Activated naive CD4-positive, alpha-beta T cell treated with anti-CD3 and anti-CD28 coated beads, Interleukin-2, amount 50 U/mL, for 72 hours (primary cell): ENCODE results near the gene TRRAP. TPM values are rescaled to one million over a fixed set of nuclear protein-coding genes. Genes with fewer than 3 reads are reported as not detected.
A peak's percentile ranks its signal among the peaks of the same experiment; 100 is the strongest.

ENCODE experiments used
- ATAC-seq, 2 donors: fragments of 150-1000 bp; cut with Tn5 transposase; 2 replicates each; pipeline ENCODE4 v1.10.0; 2021; ENCODE audit warnings: mild to moderate bottlenecking in 2 of 2, moderate library complexity in 2 of 2
- DNase-seq, 2 donors: peaks; one replicate each; pipeline ENCODE4 v3.0.0; 2021 to 2022; ENCODE audit warnings: low spot score in 2 of 2
- H3K27ac Mint-ChIP-seq, 2 donors: one replicate each; pipeline ENCODE4 v1.8.0; 2022; ENCODE audit warnings: mild to moderate bottlenecking in 2 of 2, mixed read lengths in 2 of 2
- H3K36me3 Mint-ChIP-seq, 2 donors: one replicate each; pipeline ENCODE4 v1.8.0; 2022; ENCODE audit warnings: mixed read lengths in 2 of 2
- H3K9me3 Mint-ChIP-seq, 2 donors: one replicate each; pipeline ENCODE4 v1.8.0; 2022; ENCODE audit warnings: mixed read lengths in 2 of 2
- total RNA-seq, 2 donors: library from RNA; stranded (reverse); gene quantifications; one replicate each; pipeline ENCODE4 v1.2.3, GENCODE V29; 2022

Gene TRRAP
- total RNA-seq, 2 donors from 2014 or later, result 49.8 to 58.3 TPM

GRCh38 chr7:98949336-98950044 is 71.2 kb downstream of the TRRAP start:
- Mint-ChIP-seq H3K9me3 (no peaks in the 10 kb centered on the region), H3K36me3 (peaks cover 17 to 23% of the 10 kb centered on the region in 2 donors), H3K27ac (peak overlapping the region in 1 of 2 donors; percentile 48)
- ATAC-seq (no peak), DNase-seq (no peak)

GRCh38 chr7:98955992-98956391 is 77.7 kb downstream of the TRRAP start:
- H3K36me3 Mint-ChIP-seq, result peaks cover 24 to 41% of the 10 kb centered on the region in 2 donors
- H3K27ac Mint-ChIP-seq, result no peak overlapping the region
- ATAC-seq (no peak), DNase-seq (no peak)
- H3K9me3 Mint-ChIP-seq, result no peaks in the 10 kb centered on the region

- no peak overlapping the region for H3K27ac Mint-ChIP-seq
- ATAC-seq, result no peak
- peaks cover 22 to 41% of the 10 kb centered on the region in 2 donors for H3K36me3 Mint-ChIP-seq
- H3K9me3 Mint-ChIP-seq, result no peaks in the 10 kb centered on the region
- no peak for DNase-seq
Measured at GRCh38 chr7:98956469-98956868, 78.1 kb downstream of the TRRAP start.

GRCh38 chr7:98956937-98957336 is 78.6 kb downstream of the TRRAP start:
- ATAC-seq, result no peak
- Mint-ChIP-seq H3K36me3 (peaks cover 17 to 41% of the 10 kb centered on the region in 2 donors), H3K27ac (peak overlapping the region in 1 of 2 donors; percentile 2), H3K9me3 (no peaks in the 10 kb centered on the region)
- no peak for DNase-seq

GRCh38 chr7:98957766-98958165 is 79.4 kb downstream of the TRRAP start:
- DNase-seq (no peak), ATAC-seq (no peak)
- Mint-ChIP-seq H3K27ac (peak overlapping the region in 1 of 2 donors; percentile 58), H3K9me3 (no peaks in the 10 kb centered on the region), H3K36me3 (peaks cover 11 to 38% of the 10 kb centered on the region in 2 donors)

GRCh38 chr7:98958968-98959367 is 80.6 kb downstream of the TRRAP start:
- no peak overlapping the region for H3K27ac Mint-ChIP-seq
- DNase-seq, result no peak

GRCh38 chr7:98963305-98963704 is 85.0 kb downstream of the TRRAP start:
- Mint-ChIP-seq H3K36me3 (peaks cover 18 to 19% of the 10 kb centered on the region in 2 donors), H3K27ac (peak overlapping the region in 1 of 2 donors; percentile 36), H3K9me3 (no peaks in the 10 kb centered on the region)
- ATAC-seq (no peak), DNase-seq (no peak)

More at GRCh38 chr7:98958968-98959367, 80.6 kb downstream of the TRRAP start:
- ATAC-seq, result no peak
- H3K9me3 Mint-ChIP-seq, result no peaks in the 10 kb centered on the region
- peaks cover 11 to 34% of the 10 kb centered on the region in 2 donors for H3K36me3 Mint-ChIP-seq

GRCh38 chr7:98964596-98964995 is 86.3 kb downstream of the TRRAP start:
- peaks cover 11 to 25% of the 10 kb centered on the region in 2 donors for H3K36me3 Mint-ChIP-seq
- no peak for DNase-seq
- ATAC-seq, result no peak
- H3K9me3 Mint-ChIP-seq, result no peaks in the 10 kb centered on the region
- peak overlapping the region in 1 of 2 donors; percentile 68 for H3K27ac Mint-ChIP-seq

GRCh38 chr7:98968621-98969020 is 90.3 kb downstream of the TRRAP start:
- no peak for ATAC-seq
- Mint-ChIP-seq H3K9me3 (no peaks in the 10 kb centered on the region), H3K27ac (no peak overlapping the region), H3K36me3 (peaks cover 8 to 33% of the 10 kb centered on the region in 2 donors)
- no peak for DNase-seq

- DNase-seq (no peak), ATAC-seq (no peak)
- peaks cover 16 to 36% of the 10 kb centered on the region in 2 donors for H3K36me3 Mint-ChIP-seq
- no peaks in the 10 kb centered on the region for H3K9me3 Mint-ChIP-seq
- H3K27ac Mint-ChIP-seq, result peak overlapping the region in 1 of 2 donors; percentile 32
Measured at GRCh38 chr7:98969386-98969785, 91.1 kb downstream of the TRRAP start.

GRCh38 chr7:98970016-98970615 is 91.8 kb downstream of the TRRAP start:
- Mint-ChIP-seq H3K27ac (peak overlapping the region; percentile 7 to 14), H3K36me3 (peaks cover 16 to 34% of the 10 kb centered on the region in 2 donors), H3K9me3 (no peaks in the 10 kb centered on the region)
- peak in 1 of 2 donors; percentile 26 for ATAC-seq
- no peak for DNase-seq

- Mint-ChIP-seq H3K9me3 (no peaks in the 10 kb centered on the region), H3K36me3 (peaks cover 11 to 41% of the 10 kb centered on the region in 2 donors), H3K27ac (no peak overlapping the region)
- ATAC-seq (no peak), DNase-seq (no peak)
Measured at GRCh38 chr7:98970805-98971204, 92.5 kb downstream of the TRRAP start.

- no peak for DNase-seq
- peaks cover 11 to 40% of the 10 kb centered on the region in 2 donors for H3K36me3 Mint-ChIP-seq
- no peaks in the 10 kb centered on the region for H3K9me3 Mint-ChIP-seq
- no peak for ATAC-seq
- H3K27ac Mint-ChIP-seq, result peak overlapping the region; percentile 15 to 16
Measured at GRCh38 chr7:98974205-98974604, 95.9 kb downstream of the TRRAP start.

GRCh38 chr7:98974906-98975816 is 96.8 kb downstream of the TRRAP start:
- DNase-seq, result no peak
- Mint-ChIP-seq H3K27ac (no peak overlapping the region), H3K36me3 (peaks cover 11 to 40% of the 10 kb centered on the region in 2 donors), H3K9me3 (no peaks in the 10 kb centered on the region)
- no peak for ATAC-seq

GRCh38 chr7:98976396-98977185 is 98.3 kb downstream of the TRRAP start:
- no peak overlapping the region for H3K27ac Mint-ChIP-seq
- ATAC-seq (no peak), DNase-seq (peak in 1 of 2 donors; percentile 7)
- H3K9me3 Mint-ChIP-seq, result no peaks in the 10 kb centered on the region
- peaks cover 11 to 41% of the 10 kb centered on the region in 2 donors for H3K36me3 Mint-ChIP-seq

GRCh38 chr7:98978672-98979071 is 100.3 kb downstream of the TRRAP start:
- H3K9me3 Mint-ChIP-seq, result no peaks in the 10 kb centered on the region
- peaks cover 19 to 53% of the 10 kb centered on the region in 2 donors for H3K36me3 Mint-ChIP-seq
- no peak overlapping the region for H3K27ac Mint-ChIP-seq
- no peak for ATAC-seq
- DNase-seq, result peak in 1 of 2 donors; percentile 21
